HG03521 (cell line): ENCODE results near the gene MOV10.
"Not testable (repeated sequence)": the region's sequence is repeated elsewhere in the genome, so short reads cannot be mapped to it uniquely, and the experiment has no call there.

Source experiments
- ATAC-seq: cut with Tn5 transposase; IDR thresholded peaks from one replicate; pipeline ENCODE4 v1.9.1; 2021; ENCODE audit warnings: mild to moderate bottlenecking, moderate library complexity; ENCODE audit not compliant: unreplicated experiment

MOV10 gene

DNA sequence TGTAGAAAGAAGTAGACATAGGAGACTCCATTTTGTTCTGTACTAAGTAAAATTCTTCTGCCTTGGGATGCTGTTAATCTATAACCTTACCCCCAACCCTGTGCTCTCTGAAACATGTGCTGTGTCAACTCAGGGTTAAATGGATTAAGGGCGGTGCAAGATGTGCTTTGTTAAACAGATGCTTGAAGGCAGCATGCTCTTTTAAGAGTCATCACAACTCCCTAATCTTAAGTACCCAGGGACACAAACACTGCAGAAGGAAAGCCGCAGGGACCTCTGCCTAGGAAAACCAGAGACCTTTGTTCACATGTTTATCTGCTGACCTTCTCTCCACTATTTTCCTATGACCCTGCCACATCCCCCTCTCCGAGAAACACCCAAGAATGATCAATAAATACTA, 54.6 kb downstream of the MOV10 start:
- ATAC-seq, result not testable (repeated sequence)

DNA sequence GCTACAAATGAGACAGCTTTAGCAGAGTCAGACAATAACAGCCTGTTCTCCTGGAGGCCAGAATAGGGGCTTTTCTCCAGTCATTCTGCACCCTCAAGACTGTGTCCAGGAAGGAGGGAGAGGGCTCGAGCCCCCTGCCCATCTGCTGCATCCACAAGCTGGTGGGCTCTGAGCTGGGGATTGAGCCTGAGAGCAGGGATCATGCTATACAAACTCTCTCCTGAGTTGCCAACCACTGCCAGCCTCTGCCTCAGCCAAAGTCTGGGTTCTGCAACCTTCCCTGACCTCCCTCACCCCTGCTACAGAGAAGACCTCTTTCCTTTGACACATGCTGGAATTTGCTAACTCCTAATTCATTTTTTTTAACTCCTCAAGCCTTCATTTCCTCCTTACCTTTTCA, 55.5 kb downstream of the MOV10 start:
- no peak for ATAC-seq

DNA sequence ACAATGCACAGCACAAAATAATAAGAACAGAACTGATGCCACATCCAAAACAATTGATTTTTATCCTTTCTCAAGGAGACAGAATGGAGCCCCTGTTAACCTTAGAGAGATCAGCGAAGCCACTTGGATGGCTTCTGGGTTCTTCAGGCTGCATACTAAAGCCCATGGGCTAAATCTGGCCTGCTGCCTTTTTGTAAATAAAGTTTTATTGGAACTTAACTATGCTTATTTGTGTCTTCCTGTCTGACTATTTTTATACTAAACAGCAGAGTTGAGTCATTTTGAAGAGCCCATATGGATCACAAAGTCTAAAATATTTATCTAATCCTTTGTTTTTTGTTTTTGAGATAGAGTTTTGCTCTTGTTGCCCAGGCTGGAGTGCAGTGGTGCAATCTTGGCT, 57.0 kb downstream of the MOV10 start:
- ATAC-seq, result no peak

DNA sequence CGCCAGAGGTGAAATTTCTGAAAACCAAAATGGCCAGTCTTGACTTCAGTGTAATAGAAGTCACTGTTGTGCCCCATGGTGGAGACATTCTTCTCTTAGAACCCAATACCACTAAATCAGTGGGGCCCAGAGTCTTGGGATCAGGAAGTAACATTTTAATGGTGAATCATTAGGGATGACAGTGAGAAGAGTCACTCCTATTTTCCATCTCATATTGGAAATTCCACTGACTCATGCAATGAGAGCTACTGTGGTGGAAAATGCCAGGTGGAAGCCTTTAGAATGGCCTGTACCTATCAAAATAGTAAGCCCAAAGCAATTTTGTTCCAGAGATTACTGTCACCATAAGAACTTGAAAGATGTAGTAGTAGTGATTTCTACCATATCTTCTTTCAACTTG, 61.3 kb downstream of the MOV10 start:
- ATAC-seq, result no peak

DNA sequence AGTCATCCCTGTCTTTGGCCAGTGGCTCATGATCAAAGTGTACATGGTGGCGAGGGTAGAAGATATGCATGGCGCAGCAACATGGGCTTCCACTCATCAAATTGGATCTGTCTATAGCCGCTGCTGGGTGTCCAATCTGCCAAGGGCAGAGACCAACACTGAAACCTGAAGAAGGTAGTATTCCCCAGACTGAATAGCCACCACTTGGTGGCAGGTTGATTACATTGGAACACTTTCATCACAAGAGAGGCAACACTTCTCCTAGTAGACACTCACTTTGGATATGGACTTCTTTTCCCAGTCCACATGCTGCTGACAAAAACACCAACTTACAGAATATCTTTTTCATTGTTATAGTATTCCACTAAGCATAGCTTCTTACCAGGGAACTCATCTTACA, 63.1 kb downstream of the MOV10 start:
- ATAC-seq, result no peak

DNA sequence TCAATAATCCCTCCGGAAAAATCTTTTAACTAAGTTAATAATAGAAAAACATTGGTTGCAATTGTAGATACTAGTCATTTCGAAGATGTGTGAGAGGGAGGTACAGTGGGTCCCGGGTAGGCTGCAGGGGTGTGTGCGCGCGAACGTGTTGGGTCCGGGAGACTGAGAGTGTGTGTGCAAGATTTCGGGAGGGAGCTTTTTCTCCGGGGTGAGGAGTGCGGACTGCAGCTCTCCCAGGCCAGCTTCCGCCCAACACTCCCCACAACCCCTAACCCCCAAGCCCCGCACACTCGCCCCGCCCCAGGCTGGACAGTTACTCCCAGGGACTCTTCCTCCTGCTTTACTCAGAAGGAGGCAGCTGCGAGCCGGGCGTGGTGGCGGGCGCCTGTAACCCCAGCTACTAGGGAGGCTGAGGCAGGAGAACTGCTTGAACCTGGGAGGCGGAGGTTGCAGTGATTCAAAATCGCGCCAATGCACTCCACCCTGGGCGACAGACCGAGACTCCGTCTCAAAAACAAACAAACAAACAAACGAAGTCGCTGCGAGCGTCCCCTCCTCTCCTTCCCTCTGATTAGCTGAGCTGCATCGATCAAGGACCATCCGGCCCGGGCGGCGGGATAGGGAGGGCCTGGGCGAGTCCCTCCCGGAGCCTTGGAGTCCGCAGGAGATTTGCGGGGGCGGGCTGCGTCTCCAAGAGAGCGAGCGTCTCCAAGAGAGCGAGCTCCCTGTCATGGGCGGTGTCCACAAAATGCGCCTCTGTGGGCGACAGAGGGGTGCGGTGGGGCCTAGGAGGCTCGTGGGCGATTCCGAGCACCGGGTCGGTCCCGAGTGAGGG, 68.9 kb downstream of the MOV10 start:
- ATAC-seq, result no peak

DNA sequence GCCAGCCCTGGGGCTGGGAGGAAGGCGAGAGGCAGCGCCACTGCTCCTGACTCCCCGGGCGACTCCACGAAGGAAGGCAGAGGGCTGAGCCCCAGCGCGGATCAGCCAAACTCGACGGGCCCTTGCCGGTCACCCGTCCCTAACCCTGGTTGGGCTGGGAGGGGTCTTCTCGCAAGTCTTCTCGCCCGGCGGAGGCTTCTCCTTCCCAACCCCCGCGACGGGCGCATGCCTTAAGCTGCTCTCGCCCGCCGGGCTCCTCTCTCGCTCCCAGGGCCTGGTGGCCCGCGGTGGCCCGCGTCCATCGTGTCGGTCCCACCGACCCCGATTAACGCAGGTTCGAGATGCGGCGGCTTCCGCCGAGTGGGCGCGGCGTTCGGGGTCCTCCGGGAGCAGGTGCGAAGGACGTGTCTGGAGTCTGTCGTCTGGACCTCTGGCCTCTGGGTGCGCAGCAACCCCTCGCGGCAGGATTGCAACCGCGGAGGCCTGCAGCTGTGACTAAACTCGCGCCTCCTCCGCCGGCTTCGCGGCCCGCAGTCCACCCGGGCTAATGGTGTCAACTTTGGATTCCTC, 69.6 kb downstream of the MOV10 start:
- no peak for ATAC-seq

DNA sequence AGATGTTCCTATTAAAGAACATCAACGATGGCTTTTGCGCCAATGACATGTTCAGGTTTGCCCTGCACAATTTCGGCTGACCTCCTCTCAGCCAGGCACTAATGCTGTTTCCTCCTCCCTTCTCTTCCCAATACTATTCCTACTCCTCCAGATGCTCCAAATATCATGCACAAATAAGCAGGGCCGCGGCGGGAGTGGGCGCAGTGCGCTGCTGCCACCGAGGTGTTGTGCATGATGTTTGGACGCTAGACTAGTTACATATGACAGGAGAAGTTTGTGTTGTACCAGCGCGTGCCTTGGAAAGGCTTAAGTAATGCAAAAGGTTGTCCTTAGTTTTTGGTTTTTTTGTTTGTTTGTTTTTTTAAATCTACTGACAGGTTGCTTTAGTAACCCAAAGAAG, 73.9 kb downstream of the MOV10 start:
- ATAC-seq, result no peak
